ENCODE data around the gene DOC2A.

DNA sequence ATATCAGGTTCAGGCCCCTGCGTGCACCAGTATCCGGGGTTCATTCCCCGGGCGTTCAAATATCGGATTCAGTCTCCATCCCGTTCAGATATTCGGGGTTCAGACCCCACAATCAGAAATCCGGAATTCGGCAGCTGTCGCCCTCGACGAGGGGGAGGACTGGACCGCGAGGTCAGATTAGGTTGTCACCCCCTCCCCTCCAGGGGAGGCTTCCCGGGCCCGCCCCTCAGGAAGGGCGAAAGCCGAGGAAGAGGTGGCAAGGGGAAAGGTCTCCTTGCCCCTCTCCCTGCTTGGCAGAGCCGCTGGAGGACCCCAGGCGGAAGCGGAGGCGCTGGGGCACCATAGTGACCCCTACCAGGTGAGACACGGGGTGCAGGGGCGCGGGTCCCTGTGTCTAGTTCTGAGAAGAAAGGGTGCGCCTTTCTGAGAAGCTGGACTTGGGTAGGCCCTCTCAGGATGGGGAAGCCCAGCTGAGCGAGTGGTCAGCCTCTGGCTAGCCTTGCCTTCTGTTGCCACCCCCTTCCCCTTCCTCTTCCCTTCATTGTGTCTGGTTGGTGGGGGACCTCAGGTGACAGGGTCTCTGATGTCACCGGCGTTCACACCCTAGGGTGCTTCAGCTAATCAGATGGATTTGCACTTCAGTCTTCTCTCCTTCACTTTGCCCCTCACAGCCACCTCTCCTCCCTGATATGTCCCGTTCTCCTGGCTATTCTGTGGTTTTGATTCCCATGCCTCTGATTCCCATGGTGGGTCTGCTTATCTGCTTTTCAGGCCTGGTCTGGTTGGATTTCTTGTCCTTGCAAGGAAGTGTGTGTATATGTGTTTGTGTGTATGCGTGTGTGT, 36.3 kb downstream of the DOC2A start:
- TF ChIP-seq, protein P1, sequence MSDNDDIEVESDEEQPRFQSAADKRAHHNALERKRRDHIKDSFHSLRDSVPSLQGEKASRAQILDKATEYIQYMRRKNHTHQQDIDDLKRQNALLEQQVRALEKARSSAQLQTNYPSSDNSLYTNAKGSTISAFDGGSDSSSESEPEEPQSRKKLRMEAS (CRISPR knock-in tag; IDR thresholded peaks at IDR 0.05), result peak; percentile 15; the same call in 1 of the 2 replicates
- TF ChIP-seq, protein P2, sequence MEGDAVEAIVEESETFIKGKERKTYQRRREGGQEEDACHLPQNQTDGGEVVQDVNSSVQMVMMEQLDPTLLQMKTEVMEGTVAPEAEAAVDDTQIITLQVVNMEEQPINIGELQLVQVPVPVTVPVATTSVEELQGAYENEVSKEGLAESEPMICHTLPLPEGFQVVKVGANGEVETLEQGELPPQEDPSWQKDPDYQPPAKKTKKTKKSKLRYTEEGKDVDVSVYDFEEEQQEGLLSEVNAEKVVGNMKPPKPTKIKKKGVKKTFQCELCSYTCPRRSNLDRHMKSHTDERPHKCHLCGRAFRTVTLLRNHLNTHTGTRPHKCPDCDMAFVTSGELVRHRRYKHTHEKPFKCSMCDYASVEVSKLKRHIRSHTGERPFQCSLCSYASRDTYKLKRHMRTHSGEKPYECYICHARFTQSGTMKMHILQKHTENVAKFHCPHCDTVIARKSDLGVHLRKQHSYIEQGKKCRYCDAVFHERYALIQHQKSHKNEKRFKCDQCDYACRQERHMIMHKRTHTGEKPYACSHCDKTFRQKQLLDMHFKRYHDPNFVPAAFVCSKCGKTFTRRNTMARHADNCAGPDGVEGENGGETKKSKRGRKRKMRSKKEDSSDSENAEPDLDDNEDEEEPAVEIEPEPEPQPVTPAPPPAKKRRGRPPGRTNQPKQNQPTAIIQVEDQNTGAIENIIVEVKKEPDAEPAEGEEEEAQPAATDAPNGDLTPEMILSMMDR (IDR thresholded peaks at IDR 0.05 in 2 of 3, conservative IDR thresholded peaks at IDR 0.05 in 1 of 3; ENCODE audit: insufficient read depth in 2 of 3, low read depth in 1 of 3, low read length in 3 of 3), result no peak
- no peak for TF ChIP-seq EZH2 (IDR thresholded peaks at IDR 0.05; ENCODE audit: borderline replicate concordance, low read depth, low read length)
- TF ChIP-seq CBX8 (IDR thresholded peaks at IDR 0.05; ENCODE audit: borderline replicate concordance, extremely low read depth, low read depth, low read length, poor library complexity, severe bottlenecking), result no peak
- no peak for TF ChIP-seq GATA2 (CRISPR knock-in tag; IDR thresholded peaks at IDR 0.05)
- no peak for TF ChIP-seq POLR2AphosphoS5 (IDR thresholded peaks at IDR 0.05; ENCODE audit: control insufficient read depth, insufficient read depth, low read depth, low read length)
- no peak for TF ChIP-seq ZKSCAN8 (CRISPR knock-in tag; IDR thresholded peaks at IDR 0.05)
- no peak for TF ChIP-seq COPS2 (conservative IDR thresholded peaks at IDR 0.05)
- TF ChIP-seq POLR2A (conservative IDR thresholded peaks at IDR 0.05), result no peak
- TF ChIP-seq RAD21 (CRISPR knock-in tag; conservative IDR thresholded peaks at IDR 0.05 in 1 of 2, IDR thresholded peaks at IDR 0.05 in 1 of 2), result no peak
- no peak for TF ChIP-seq ZNF232 (CRISPR knock-in tag; IDR thresholded peaks at IDR 0.05)
